HL-60 (cell line): ENCODE data around the gene HOXA13.
A peak's percentile ranks its signal among the peaks of the same experiment; 100 is the strongest.

ENCODE experiments used
- DNase-seq, 2 experiments: peaks; one replicate each; pipeline ENCODE4 v3.0.0-alpha.2; 2010 to 2020; ENCODE audit warnings: low read depth in 1 of 2, low spot score in 1 of 2
- H3K27ac ChIP-seq: fragments of 250-450 bp; sonication (Bioruptor Pico); replicated peaks from 2 replicates; pipeline ENCODE4 v1.5.1; 2020; ENCODE audit warnings: mild to moderate bottlenecking, moderate library complexity
- H3K27me3 ChIP-seq: fragments of 250-450 bp; sonication (Bioruptor Pico); 2 replicates; pipeline ENCODE4 v1.5.1; 2021; ENCODE audit warnings: mild to moderate bottlenecking, moderate library complexity; ENCODE audit not compliant: insufficient read depth, poor library complexity, severe bottlenecking
- H3K4me3 ChIP-seq: replicated peaks from 2 replicates; pipeline ENCODE4 v1.5.1; 2011; ENCODE audit warnings: mild to moderate bottlenecking, control low read depth, low read length; ENCODE audit not compliant: insufficient read depth
- CTCF ChIP-seq: IDR thresholded peaks from one replicate; pipeline ENCODE4 v1.5.1; 2011; ENCODE audit warnings: low read length, control low read depth, inconsistent platforms; ENCODE audit not compliant: insufficient read depth
- GABPA ChIP-seq: IDR thresholded peaks from 2 replicates; pipeline ENCODE4 v1.6.1; 2012; ENCODE audit warnings: low read depth
- POLR2AphosphoS5 ChIP-seq: IDR thresholded peaks from 2 replicates; pipeline ENCODE4 v1.6.1; 2012; ENCODE audit warnings: low read depth
- SPI1 ChIP-seq: IDR thresholded peaks from 2 replicates; pipeline ENCODE4 v1.6.1; 2012; ENCODE audit warnings: low read depth, mild to moderate bottlenecking, borderline replicate concordance
- TF ChIP-seq, protein P1 (sequence below): IDR thresholded peaks from 2 replicates; pipeline ENCODE4 v1.6.1; 2012; ENCODE audit warnings: low read depth; ENCODE audit not compliant: insufficient replicate concordance

The HOXA13 gene

DNA sequence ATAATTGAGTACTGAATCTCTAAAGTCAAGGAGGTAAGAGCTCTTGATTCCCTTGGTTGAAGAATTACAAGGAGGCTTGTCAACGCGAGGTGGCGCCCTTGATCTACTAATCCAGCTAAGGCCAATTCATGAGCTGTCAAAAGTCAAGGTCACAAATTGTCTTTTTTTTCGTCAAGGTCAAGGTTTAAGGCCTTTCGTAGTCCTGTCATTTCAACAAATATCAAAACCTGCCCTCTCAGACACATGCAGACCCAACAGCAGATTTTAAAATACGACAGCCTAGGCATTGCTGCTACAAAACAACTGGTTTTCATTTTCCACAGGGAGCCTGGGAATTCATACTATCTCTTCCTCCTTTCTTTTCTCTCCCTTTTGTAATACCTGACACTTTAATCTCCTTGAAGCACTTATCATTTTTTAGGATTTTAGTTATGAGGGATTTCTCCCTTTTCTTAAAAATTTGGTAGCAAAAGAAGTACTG lies 3.6 kb downstream of the HOXA13 start:
- Histone ChIP-seq H3K27ac (no peak overlapping the region), H3K27me3 (peaks cover 75% of the 10 kb centered on the region), H3K4me3 (no peak overlapping the region)
- TF ChIP-seq GABPA (no peak), CTCF (peak; percentile 36)
- DNase-seq = peak; percentile 69 to 72

GRCh38 chr7:27194686-27195379 lies 5.1 kb downstream of the HOXA13 start:
- TF ChIP-seq SPI1 (no peak), GABPA (no peak), CTCF (no peak), POLR2AphosphoS5 (no peak)
- TF ChIP-seq, protein P1, sequence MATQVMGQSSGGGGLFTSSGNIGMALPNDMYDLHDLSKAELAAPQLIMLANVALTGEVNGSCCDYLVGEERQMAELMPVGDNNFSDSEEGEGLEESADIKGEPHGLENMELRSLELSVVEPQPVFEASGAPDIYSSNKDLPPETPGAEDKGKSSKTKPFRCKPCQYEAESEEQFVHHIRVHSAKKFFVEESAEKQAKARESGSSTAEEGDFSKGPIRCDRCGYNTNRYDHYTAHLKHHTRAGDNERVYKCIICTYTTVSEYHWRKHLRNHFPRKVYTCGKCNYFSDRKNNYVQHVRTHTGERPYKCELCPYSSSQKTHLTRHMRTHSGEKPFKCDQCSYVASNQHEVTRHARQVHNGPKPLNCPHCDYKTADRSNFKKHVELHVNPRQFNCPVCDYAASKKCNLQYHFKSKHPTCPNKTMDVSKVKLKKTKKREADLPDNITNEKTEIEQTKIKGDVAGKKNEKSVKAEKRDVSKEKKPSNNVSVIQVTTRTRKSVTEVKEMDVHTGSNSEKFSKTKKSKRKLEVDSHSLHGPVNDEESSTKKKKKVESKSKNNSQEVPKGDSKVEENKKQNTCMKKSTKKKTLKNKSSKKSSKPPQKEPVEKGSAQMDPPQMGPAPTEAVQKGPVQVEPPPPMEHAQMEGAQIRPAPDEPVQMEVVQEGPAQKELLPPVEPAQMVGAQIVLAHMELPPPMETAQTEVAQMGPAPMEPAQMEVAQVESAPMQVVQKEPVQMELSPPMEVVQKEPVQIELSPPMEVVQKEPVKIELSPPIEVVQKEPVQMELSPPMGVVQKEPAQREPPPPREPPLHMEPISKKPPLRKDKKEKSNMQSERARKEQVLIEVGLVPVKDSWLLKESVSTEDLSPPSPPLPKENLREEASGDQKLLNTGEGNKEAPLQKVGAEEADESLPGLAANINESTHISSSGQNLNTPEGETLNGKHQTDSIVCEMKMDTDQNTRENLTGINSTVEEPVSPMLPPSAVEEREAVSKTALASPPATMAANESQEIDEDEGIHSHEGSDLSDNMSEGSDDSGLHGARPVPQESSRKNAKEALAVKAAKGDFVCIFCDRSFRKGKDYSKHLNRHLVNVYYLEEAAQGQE = no peak
- Histone ChIP-seq H3K27ac (no peak overlapping the region), H3K4me3 (no peak overlapping the region), H3K27me3 (peaks cover 67% of the 10 kb centered on the region)
- no peak for DNase-seq

GRCh38 chr7:27194002-27194352 lies 5.9 kb downstream of the HOXA13 start:
- no peak for TF ChIP-seq POLR2AphosphoS5
- no peak for TF ChIP-seq CTCF
- no peak for TF ChIP-seq GABPA
- TF ChIP-seq SPI1 = no peak
- TF ChIP-seq, protein P1 = no peak
- Histone ChIP-seq H3K4me3 (no peak overlapping the region), H3K27me3 (peaks cover 64% of the 10 kb centered on the region), H3K27ac (no peak overlapping the region)
- DNase-seq = no peak

- peaks cover 59% of the 10 kb centered on the region for H3K27me3 ChIP-seq
- H3K4me3 ChIP-seq = peak overlapping the region; percentile 27; the same call in 1 of the 2 replicates
Observed at GRCh38 chr7:27193335-27194001, 6.4 kb downstream of the HOXA13 start.

More at GRCh38 chr7:27193335-27194001, 6.4 kb downstream of the HOXA13 start:
- TF ChIP-seq GABPA = no peak
- no peak for TF ChIP-seq POLR2AphosphoS5
- no peak for TF ChIP-seq CTCF
- no peak for TF ChIP-seq SPI1
- TF ChIP-seq, protein P1 = no peak
- no peak for DNase-seq
- no peak overlapping the region for H3K27ac ChIP-seq
